Activated T-cell treated with anti-CD3 and anti-CD28 coated beads for 24 hours (primary cell): ENCODE data around the gene ARFGAP1.
"Not testable (repeated sequence)": the region's sequence is repeated elsewhere in the genome, so short reads cannot be mapped to it uniquely, and the experiment has no call there.

Experiments used
- DNase-seq: peaks from one replicate; pipeline ENCODE4 v3.0.0-alpha.2; 2020; ENCODE audit warnings: low read depth

Gene ARFGAP1

GRCh38 chr20:63240004-63240403 lies 32.6 kb upstream of the ARFGAP1 start:
- no peak for DNase-seq

DNA sequence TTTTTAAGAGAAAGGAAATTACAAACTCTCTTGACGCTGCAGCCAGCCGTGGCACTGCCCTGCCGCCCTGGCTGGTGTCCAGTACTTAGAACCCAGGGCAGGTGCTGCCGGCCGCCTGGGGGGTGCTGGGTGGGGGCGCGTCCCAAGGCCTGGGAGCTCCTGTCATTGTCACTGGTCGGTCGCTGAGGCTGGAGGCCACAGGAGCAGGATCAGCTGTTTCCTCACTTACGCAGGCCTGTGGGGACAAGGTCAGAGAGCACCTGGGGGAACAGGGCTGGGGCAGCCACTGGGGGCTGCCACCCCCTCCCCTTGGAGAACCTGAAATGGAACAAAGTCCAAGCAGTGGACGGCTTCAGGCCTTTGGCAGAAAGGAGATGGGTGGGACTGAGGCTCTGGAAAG lies 31.3 kb upstream of the ARFGAP1 start:
- DNase-seq, result no peak

DNA sequence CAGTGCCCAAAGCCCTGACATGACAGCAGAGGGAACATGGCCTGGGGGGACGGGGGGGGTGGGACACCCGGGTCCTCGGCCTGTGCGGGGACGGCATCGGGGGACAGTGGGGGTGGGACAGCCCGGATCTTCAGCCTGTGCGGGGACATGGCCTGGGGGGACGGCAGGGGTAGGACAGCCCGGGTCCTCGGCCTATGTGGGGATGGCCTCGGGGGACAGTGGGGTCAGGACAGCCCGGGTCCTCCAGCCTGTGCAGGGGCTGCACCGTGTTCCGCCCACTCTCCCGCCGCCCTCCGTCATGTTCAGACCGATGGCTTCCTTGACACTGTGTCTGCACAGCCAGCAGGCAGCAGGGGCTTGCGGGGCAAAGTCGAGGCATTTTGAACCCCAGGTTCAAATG lies 29.9 kb upstream of the ARFGAP1 start:
- DNase-seq, result no peak

GRCh38 chr20:63243604-63244247 lies 28.9 kb upstream of the ARFGAP1 start:
- DNase-seq, result no peak

DNA sequence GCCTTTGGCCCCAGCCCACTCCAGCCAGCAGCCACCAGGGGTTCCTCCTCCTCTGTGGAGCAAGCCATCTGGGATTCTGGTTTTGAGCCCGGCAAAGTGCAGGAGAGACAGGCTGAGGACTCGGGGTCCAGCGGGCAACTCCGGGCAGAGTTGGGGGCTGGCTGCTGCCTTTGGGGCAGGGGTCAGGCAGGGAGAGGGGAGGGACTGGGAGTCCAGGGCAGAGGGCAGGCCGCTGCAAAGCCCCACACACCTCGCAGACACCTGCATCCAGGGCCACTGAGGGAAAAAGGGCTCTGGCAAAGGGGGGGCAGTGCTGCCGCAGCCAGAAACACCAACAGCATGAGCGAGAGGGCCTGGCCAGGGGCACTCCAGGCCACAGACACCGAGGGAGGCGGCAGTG lies 28.1 kb upstream of the ARFGAP1 start:
- no peak for DNase-seq

GRCh38 chr20:63246490-63247288 lies 25.9 kb upstream of the ARFGAP1 start:
- no peak for DNase-seq

DNA sequence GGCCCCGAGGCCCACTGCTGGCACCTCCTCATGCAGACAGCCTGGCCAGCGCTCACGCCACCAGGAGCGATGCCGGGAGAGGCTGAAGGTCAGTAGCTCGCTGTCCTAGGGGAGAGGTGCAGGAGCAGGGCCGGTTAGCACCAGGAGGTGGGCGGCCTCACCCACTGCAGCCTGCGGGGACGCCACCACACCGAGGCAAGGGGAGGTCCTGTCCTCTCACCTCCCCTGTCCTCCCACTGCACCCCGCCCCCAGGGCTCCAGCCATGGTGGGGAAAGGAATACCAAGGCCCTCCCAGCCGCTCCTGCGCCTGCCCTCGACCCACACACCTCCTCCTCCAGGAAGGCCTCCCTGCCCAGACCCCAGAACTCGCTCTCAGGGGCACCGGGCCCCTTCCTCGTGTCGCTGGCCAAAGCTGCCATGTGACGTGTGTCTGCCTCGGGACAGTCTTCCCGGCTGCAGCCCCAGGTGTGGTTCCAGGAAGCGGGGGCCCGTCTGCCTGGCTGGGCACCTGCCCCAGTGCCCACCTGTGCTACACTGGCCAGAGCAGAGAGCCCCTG lies 24.9 kb upstream of the ARFGAP1 start:
- no peak for DNase-seq

DNA sequence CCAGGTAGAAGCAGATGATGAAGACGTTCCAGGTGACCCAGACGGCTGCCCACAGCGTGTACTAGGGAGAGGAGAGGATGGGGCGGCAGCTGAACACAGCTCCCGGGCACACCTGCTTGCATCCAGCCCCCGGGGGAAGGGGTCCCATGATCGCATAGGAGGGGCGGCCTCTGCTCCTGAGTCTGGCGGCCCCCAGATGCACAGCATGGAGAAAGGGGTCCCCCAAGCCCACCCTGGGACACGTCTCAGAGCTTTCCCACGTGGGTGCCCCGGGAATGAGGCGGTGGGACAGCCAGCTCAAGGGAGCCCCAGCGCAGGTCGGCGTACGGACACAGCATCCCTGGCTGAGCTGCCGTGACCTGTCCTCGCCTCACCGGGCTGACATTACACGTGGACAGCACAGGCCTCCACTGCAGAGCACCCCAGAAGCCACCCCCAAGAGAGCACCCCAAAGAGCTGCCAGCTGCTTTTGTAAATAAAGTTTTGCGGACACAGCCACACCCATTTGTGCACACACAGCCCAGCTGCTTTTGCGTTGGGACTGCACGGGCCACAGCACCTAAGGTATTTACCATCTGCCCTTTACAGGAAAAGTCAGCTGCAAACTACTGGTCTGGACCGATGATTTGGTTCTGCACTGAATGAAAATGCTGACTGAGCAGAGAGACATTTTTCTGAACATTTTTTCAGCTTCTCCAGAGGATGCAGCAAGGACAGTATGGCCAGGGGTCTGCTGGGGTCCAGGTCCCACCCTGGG lies 23.6 kb upstream of the ARFGAP1 start:
- no peak for DNase-seq

- no peak for DNase-seq
Observed at GRCh38 chr20:63249891-63250290, 22.7 kb upstream of the ARFGAP1 start.

DNA sequence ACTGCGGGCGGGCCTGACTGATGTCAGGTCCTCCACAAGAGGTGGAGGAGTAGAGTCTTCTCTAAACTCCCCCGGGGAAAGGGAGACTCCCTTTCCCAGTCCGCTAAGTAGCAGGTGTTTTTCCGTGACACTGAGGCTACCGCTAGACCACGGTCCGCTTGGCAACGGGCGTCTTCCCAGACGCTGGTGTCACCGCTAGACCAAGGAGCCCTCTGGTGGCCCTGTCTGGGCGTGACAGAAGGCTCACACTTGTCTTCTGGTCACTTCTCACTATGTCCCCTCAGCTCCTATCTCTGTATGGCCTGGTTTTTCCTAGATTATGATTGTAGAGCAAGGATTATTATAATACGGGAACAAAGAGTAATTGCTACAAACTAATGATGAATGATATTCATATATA lies 21.3 kb upstream of the ARFGAP1 start:
- DNase-seq, result not testable (repeated sequence)

DNA sequence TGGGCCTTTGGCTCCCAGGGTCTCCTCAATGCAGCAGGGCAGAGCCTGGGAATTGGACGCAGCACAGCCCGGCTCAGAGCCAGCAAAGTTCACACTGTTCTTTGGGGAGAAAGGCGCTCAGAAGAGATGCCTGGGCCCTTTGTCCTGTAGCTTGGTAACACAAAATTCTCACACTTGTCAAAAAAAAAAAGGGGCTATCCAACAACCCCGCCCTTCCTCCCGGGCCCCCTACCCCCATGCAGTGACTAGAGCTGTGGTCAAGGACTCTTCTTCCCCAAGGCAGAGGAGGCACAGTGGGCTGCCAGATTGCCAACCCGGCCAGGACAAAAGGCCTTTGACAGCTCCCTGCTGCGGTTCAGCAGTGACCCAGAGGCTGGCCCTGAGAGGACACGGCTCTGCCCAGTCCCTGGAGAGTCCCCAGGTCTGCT lies 20.3 kb upstream of the ARFGAP1 start:
- no peak for DNase-seq

DNA sequence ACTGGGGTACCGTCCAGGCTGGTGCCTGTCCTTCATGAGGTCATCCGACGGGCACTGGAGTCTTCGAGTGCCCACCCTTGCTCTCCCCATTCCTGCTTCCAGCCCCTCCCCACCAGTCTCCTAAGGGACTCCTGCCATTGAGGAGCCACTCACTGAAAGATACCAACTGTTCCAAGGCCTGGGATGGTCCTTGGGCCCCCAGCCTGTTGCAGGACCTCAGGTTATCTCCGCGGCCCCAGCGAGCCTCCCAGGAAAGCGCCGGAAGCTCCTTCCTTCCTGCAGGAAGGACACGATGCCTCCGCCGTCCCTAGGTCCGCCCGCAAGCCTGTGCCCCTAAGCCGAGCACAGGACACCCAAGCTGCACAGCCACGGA lies 19.6 kb upstream of the ARFGAP1 start:
- no peak for DNase-seq

GRCh38 chr20:63253438-63254231 lies 19.0 kb upstream of the ARFGAP1 start:
- no peak for DNase-seq

- no peak for DNase-seq
Observed at GRCh38 chr20:63254232-63254605, 18.4 kb upstream of the ARFGAP1 start, which contains the start of gene NKAIN4. NKAIN4 (minus strand) TSS chr20:63254463; CDS start chr20:63254450, 13 bp downstream.

DNA sequence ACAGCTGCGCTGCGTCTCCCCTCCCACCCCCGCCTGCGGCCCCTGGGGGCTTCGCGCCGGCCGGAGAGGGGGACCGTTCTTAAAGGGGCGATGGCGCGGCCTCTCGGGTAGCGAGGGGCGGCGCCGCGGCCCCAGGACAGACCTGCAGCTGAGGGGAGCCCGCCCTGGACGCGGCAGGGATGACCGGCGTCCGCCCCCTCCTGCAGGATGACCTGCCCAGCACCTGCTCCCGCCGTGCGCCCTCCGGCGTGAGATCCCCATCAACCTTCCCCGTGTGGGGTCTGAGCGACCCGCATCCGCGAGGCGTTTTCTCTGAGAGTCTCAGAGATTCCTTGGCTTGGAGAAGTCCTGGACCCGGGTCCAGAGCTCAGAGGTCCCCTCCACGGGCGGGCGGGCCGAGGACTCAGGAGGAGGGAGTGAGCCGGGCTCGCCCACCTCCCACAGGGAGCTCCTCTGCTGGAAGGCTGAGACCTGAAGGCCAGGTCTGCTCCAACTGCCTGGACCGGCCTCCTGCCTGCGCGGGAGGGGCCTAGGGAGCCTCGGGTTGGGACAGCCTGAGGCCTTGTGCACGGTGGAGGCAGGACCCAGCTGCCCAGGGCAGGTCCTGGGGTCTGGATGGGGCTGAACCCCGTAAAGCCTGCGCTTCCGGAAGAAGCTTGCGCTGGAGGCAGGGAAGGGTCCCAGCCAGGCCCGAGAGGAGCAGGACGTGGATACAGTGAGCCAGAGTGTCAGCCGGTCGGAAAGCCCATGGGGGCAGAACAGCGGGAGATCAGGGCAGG lies 17.8 kb upstream of the ARFGAP1 start:
- DNase-seq, result no peak

DNA sequence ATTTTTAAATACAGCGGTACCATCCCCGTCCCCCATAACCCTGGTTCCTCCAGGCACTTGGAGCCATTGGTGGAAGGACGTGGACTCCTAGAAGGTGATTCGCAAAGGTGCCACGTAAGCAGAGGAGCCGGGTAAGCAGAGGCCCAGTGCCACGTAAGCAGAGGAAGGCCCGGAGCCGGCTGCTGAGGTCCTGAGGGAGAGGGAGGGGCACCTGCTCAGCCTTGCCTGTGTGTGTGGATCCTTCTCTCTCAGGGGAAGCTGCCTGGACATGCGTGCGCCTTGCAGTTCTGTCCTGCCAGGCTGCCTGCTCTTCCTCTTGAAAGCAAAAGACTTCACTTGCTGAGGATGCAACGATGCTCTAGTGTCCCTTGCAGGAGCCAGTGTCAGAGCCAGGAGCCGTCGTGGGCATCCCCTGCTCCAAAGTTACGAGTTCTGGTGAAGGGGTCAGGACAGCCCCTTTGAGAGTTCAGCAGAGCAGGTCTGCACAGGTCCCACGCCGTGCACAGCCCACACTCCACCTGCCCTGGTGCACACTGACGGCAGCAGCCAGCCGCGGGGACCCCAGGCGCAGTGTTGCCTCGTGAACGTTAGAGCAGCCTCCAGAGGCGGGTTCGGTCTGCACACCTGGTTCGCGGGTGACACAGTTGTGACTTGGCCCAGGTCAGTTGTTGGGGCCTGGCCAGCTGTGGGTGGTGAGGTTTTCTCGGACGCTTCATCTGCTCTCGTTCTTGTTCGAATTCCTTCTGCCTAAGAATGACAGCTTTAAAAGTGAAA lies 16.5 kb upstream of the ARFGAP1 start:
- DNase-seq, result no peak

GRCh38 chr20:63256954-63257353 lies 15.7 kb upstream of the ARFGAP1 start:
- no peak for DNase-seq

DNA sequence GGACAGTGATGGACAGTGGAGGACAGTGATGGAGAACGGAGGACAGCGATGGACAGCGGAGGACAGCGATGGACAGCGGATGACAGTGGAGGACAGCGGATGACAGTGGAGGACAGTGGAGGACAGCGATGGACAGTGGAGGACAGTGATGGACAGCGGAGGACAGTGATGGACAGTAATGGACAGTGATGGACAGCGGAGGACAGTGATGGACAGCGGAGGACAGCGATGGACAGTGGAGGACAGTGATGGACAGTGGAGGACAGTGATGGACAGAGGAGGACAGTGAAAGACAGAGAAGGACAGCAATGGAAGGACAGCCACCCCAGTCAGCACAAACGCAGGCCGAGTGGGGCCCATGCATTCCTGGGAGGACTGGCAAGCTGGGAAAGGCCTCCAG lies 15.0 kb upstream of the ARFGAP1 start:
- no peak for DNase-seq

- DNase-seq, result no peak
Observed at GRCh38 chr20:63258781-63259180, 13.8 kb upstream of the ARFGAP1 start.

GRCh38 chr20:63259734-63260460 lies 12.7 kb upstream of the ARFGAP1 start:
- DNase-seq, result no peak
